Peyer's patch (tissue), 4 donors: ENCODE results near the gene VWA5B1. TPM values are rescaled to one million over a fixed set of nuclear protein-coding genes. Genes with fewer than 3 reads are reported as not detected.
A peak's percentile ranks its signal among the peaks of the same experiment; 100 is the strongest.

Experiments used
- DNase-seq, 3 donors: peaks; one replicate each; pipeline ENCODE4 v3.0.0-alpha.2; 2017 to 2019
- H3K27ac ChIP-seq, 4 donors: fragments of 200-600 bp; sonication (generic); one replicate each; pipeline ENCODE4 v1.5.1; 2016 to 2019
- H3K27me3 ChIP-seq, 2 donors: fragments of 200-600 bp; sonication (generic); one replicate each; pipeline ENCODE4 v1.5.1; 2019
- H3K36me3 ChIP-seq, 3 donors: fragments of 200-600 bp; sonication (generic); one replicate each; pipeline ENCODE4 v1.5.1; 2016 to 2019
- H3K4me1 ChIP-seq, 4 donors: fragments of 200-600 bp; sonication (generic); one replicate each; pipeline ENCODE4 v1.5.1; 2016 to 2019
- H3K4me3 ChIP-seq, 4 donors: fragments of 200-600 bp; sonication (generic); 1 replicate in 3 of 4; 2 replicates in 1 of 4; pipeline ENCODE4 v1.5.1; 2016 to 2019; ENCODE audit warnings: mild to moderate bottlenecking in 1 of 4
- H3K9me3 ChIP-seq, 4 donors: fragments of 200-600 bp; sonication (generic); one replicate each; pipeline ENCODE4 v1.5.1; 2016 to 2019; ENCODE audit warnings: mild to moderate bottlenecking in 1 of 4
- POLR2A ChIP-seq, 2 donors: fragments of 450-650 bp; IDR thresholded peaks; one replicate each; pipeline ENCODE4 v1.5.1; 2017; ENCODE audit warnings: antibody characterized with exemption in 2 of 2, mild to moderate bottlenecking in 2 of 2, moderate library complexity in 2 of 2
- total RNA-seq, 4 donors: library from RNA; depleted of rRNA; stranded (reverse); fragments of >200 nt; gene quantifications; one replicate each; pipeline ENCODE4 v1.1.0, GENCODE V29; 2016
- TF ChIP-seq, protein P1 (sequence below), 6 experiments: fragments of 450-650 bp in 4 of 6; fragments of 200-600 bp in 2 of 6; sonication (generic) in 1 of 6; IDR thresholded peaks; one replicate each; pipeline ENCODE4 v1.5.1; 2017 to 2019; ENCODE audit warnings: antibody characterized with exemption in 6 of 6, mild to moderate bottlenecking in 3 of 6, moderate library complexity in 1 of 6

VWA5B1 gene
- total RNA-seq, 4 donors from 2014 or later, result not detected

DNA sequence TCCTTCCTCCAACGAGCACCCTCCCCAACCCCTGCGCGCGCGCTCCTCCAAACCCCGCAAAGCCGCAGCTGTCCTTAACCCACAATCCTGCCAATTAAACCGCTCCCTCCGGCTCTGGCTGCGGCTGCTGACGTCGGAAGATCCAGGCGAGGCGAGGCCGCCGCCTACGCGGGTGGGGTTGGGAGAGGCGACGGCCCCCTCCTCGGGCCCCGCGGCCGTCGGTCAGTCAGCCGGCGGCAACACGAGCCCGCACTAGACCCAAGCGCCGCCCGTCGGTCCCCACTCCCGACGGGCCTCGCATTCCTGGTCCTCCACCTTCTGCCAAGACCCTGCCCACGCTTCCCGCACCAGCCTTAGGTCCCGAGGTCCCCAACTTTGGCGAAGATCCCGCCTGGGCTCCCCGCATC, 75.4 kb downstream of the VWA5B1 start:
- H3K4me1 ChIP-seq, result peaks cover 0 to 19% (median 0%) of the 10 kb centered on the region in 4 donors
- H3K36me3 ChIP-seq, result no peaks in the 10 kb centered on the region
- no peak overlapping the region for H3K27ac ChIP-seq
- TF ChIP-seq, protein P1, sequence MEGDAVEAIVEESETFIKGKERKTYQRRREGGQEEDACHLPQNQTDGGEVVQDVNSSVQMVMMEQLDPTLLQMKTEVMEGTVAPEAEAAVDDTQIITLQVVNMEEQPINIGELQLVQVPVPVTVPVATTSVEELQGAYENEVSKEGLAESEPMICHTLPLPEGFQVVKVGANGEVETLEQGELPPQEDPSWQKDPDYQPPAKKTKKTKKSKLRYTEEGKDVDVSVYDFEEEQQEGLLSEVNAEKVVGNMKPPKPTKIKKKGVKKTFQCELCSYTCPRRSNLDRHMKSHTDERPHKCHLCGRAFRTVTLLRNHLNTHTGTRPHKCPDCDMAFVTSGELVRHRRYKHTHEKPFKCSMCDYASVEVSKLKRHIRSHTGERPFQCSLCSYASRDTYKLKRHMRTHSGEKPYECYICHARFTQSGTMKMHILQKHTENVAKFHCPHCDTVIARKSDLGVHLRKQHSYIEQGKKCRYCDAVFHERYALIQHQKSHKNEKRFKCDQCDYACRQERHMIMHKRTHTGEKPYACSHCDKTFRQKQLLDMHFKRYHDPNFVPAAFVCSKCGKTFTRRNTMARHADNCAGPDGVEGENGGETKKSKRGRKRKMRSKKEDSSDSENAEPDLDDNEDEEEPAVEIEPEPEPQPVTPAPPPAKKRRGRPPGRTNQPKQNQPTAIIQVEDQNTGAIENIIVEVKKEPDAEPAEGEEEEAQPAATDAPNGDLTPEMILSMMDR (IDR thresholded peaks at IDR 0.05), result no peak
- TF ChIP-seq POLR2A (IDR thresholded peaks at IDR 0.05), result no peak
- peak overlapping the region in 1 of 4 donors; percentile 16 for H3K4me3 ChIP-seq
- no peaks in the 10 kb centered on the region for H3K9me3 ChIP-seq
- DNase-seq, result peak in 1 of 3 donors; percentile 54
- H3K27me3 ChIP-seq, result peaks cover 0 to 28% of the 10 kb centered on the region in 2 donors

DNA sequence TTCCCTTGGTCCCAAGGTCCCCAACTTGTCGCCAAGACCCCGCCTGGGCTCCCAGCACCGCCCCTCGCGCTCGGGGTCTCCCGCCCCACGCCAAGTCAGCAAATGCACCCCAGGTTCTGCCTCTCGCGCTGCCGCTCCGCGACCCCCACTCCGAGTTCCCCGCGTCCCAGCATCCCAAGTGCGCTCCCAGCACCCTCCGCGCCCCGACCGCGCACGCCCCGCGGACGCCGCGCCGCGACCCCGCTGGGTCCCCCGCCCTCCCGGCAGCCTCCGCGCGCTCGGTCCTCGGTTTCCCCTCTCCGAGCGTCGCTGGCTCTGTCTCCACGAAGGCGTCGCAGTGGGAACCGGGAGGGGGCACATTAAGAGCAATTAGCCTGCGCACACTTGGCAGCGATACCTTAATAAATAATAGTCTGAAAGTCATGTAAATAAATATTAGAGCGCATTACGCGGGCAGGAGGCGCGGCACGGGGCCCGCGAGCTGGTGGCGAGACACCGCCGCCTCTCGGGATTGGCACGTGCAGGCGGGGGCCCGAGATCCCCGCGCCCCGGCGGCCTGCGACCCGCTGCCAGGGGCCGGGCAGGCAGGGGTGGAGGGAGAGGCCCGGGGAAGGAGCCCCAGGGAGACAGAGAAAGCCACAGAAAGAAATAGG, 75.9 kb downstream of the VWA5B1 start:
- Histone ChIP-seq H3K4me1 (peaks cover 0 to 19% (median 0%) of the 10 kb centered on the region in 4 donors), H3K9me3 (no peaks in the 10 kb centered on the region), H3K36me3 (no peaks in the 10 kb centered on the region), H3K4me3 (peak overlapping the region in 2 of 4 donors; percentile 14 to 16), H3K27me3 (peaks cover 0 to 28% of the 10 kb centered on the region in 2 donors), H3K27ac (no peak overlapping the region)
- TF ChIP-seq, protein P1 (IDR thresholded peaks at IDR 0.05), result no peak
- no peak for TF ChIP-seq POLR2A (IDR thresholded peaks at IDR 0.05)
- DNase-seq, result peak in 1 of 3 donors; percentile 37

DNA sequence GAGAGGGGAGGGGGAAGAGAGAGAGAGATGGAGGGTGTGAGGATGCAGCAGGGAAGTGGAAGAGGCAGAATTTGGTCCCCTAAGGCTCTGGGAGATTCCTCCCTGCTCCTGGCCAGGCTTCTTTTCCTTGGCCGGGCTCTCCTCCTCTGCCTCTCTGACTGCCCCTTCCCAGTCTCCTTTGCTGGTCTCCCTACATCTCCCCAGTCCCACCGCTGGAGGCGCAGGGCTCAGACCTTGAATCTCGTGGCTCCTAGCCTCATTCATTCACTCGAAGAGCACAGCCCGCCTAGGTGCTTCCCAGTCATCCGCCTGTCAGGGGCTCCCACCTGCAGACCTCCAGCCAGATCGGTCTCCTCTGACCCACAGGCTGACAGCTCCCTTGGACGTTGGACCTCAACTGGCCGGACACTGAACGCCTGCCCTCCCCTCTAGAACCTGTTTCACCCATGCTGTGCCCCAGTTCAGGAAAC, 76.5 kb downstream of the VWA5B1 start:
- peak in 1 of 3 donors; percentile 56 for DNase-seq
- H3K27ac ChIP-seq, result no peak overlapping the region
- H3K9me3 ChIP-seq, result no peaks in the 10 kb centered on the region
- H3K36me3 ChIP-seq, result no peaks in the 10 kb centered on the region
- H3K4me1 ChIP-seq, result peaks cover 0 to 19% (median 0%) of the 10 kb centered on the region in 4 donors
- H3K4me3 ChIP-seq, result peak overlapping the region in 1 of 4 donors; percentile 16
- no peak for TF ChIP-seq POLR2A (IDR thresholded peaks at IDR 0.05)
- TF ChIP-seq, protein P1 (IDR thresholded peaks at IDR 0.05), result peak in 4 of 6 experiments; percentile 10 to 41 (median 38)
- H3K27me3 ChIP-seq, result peaks cover 0 to 28% of the 10 kb centered on the region in 2 donors

DNA sequence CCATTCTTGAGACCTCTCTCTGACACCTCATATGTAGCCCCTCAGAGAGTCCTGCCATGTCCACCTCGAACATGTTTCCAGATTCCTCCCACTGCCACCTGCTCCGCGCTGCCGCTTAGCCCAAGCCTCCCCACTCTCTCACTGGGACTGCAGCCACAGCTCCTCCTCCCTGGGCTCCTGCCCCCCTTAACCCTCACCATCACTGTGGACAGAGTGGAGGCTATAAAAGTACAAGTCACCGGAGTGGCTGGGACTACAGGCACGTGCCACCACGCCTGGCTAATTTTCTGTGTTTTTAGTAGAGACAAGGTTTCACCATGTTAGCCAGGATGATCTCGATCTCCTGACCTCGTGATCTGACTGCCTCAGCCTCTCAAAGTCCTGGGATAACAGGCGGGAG, 77.0 kb downstream of the VWA5B1 start:
- Histone ChIP-seq H3K4me3 (no peak overlapping the region), H3K27me3 (peaks cover 0 to 28% of the 10 kb centered on the region in 2 donors)

DNA sequence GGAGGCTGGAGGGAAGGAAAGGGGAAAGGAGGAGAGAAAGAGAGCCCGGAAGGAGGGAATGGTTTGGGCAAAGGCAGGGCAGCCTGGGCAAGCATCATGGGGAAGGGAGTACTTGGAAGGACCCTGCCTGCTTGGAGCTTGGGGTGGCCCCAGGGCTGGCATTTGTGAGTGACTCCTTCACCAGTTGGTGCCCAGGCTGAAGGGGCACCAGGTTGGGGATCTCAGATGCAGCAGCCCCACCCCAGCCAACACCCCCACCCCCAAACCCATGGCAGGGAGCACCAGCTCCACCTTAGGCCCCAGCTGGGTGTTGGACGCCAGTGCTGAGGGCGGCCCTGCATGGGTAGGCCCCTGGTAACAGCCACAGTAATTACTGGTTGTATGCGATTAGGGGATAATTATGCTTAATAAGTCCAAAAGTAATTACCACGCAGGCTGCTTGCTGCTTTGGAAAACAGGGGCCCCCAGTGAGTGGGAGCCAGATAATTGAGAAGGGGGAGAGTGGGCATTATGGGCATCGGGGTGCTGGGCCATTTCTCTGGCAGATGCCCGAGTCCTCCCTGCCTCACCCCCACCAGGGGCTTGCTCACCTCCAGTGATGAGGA, 78.3 kb downstream of the VWA5B1 start:
- no peak for DNase-seq
- Histone ChIP-seq H3K9me3 (no peaks in the 10 kb centered on the region), H3K4me1 (peaks cover 0 to 19% (median 0%) of the 10 kb centered on the region in 4 donors), H3K27ac (no peak overlapping the region), H3K36me3 (no peaks in the 10 kb centered on the region), H3K27me3 (peaks cover 0 to 28% of the 10 kb centered on the region in 2 donors), H3K4me3 (no peak overlapping the region)
- no peak for TF ChIP-seq POLR2A (IDR thresholded peaks at IDR 0.05)
- TF ChIP-seq, protein P1 (IDR thresholded peaks at IDR 0.05), result no peak

More for the DNA sequence above, 77.0 kb downstream of the VWA5B1 start:
- TF ChIP-seq, protein P1 (IDR thresholded peaks at IDR 0.05), result no peak
- TF ChIP-seq POLR2A (IDR thresholded peaks at IDR 0.05), result no peak
- H3K27ac ChIP-seq, result no peak overlapping the region
- H3K36me3 ChIP-seq, result no peaks in the 10 kb centered on the region
- peaks cover 0 to 19% (median 0%) of the 10 kb centered on the region in 4 donors for H3K4me1 ChIP-seq
- H3K9me3 ChIP-seq, result no peaks in the 10 kb centered on the region
- no peak for DNase-seq
